K562 (cell line): ENCODE results near the gene LPAR2.

Source experiments
- ATF7 ChIP-seq: fragments of 450-650 bp; IDR thresholded peaks from 2 replicates; pipeline ENCODE4 v1.7.1; 2014; ENCODE audit warnings: mild to moderate bottlenecking, moderate library complexity
- BRF1 ChIP-seq: IDR thresholded peaks from 3 replicates; pipeline ENCODE4 v1.6.1; 2011; ENCODE audit warnings: borderline replicate concordance, mild to moderate bottlenecking; ENCODE audit not compliant: insufficient read length; ENCODE audit errors: extremely low read depth
- FOS ChIP-seq: IDR thresholded peaks from 3 replicates; pipeline ENCODE4 v1.6.1; 2011; ENCODE audit not compliant: insufficient read length; ENCODE audit errors: extremely low read depth
- HDAC8 ChIP-seq: fragments of 450-650 bp; IDR thresholded peaks from 2 replicates; pipeline ENCODE4 v1.6.1; 2016; ENCODE audit warnings: mild to moderate bottlenecking, missing genetic modification characterization, moderate library complexity, missing compliant biosample characterization
- JUN ChIP-seq, 2 experiments: sonication (generic) in 1 of 2; formaldehyde crosslinking in 1 of 2; IDR thresholded peaks; 2 replicates each; pipeline versions ENCODE4 v1.6.1 to v1.8.0; 2012 to 2022; ENCODE audit warnings: borderline replicate concordance in 2 of 2, mild to moderate bottlenecking in 2 of 2, improper control_type of control experiment in 1 of 2, low read depth in 1 of 2, low read length in 1 of 2, missing genetic modification reagents in 1 of 2
- LEF1 ChIP-seq: fragments of 450-650 bp; IDR thresholded peaks from 2 replicates; pipeline ENCODE4 v1.6.1; 2016; ENCODE audit warnings: mild to moderate bottlenecking
- NELFE ChIP-seq: IDR thresholded peaks from 2 replicates; pipeline ENCODE4 v1.6.1; 2011; ENCODE audit warnings: mild to moderate bottlenecking; ENCODE audit not compliant: insufficient read depth, insufficient read length
- RBFOX2 ChIP-seq: fragments of 200-400 bp; formaldehyde crosslinking; IDR thresholded peaks from 2 replicates; pipeline ENCODE4 v1.6.1; 2017; ENCODE audit warnings: low read depth, mild to moderate bottlenecking, low read length, moderate library complexity
- RFX5 ChIP-seq: IDR thresholded peaks from 2 replicates; pipeline ENCODE4 v1.6.1; 2011; ENCODE audit warnings: low read depth, mild to moderate bottlenecking, improper control_type of control experiment, low read length
- TOE1 ChIP-seq, 2 experiments: fragments of 450-650 bp in 1 of 2; sonication (generic) in 1 of 2; formaldehyde crosslinking in 1 of 2; IDR thresholded peaks; 2 replicates each; pipeline versions ENCODE4 v1.7.1 to v1.8.0; 2016 to 2022; ENCODE audit warnings: borderline replicate concordance in 2 of 2, mild to moderate bottlenecking in 2 of 2, antibody characterized with exemption in 1 of 2, inconsistent platforms in 1 of 2, low read depth in 1 of 2, missing genetic modification reagents in 1 of 2, moderate library complexity in 1 of 2
- ZNF121 ChIP-seq: sonication (generic); formaldehyde crosslinking; conservative IDR thresholded peaks from 2 replicates; pipeline ENCODE4 v1.8.0; 2022; ENCODE audit warnings: missing genetic modification reagents
- TF ChIP-seq, protein P1 (sequence below): sonication (generic); formaldehyde crosslinking; IDR thresholded peaks from 2 replicates; pipeline ENCODE4 v1.8.1; 2023; ENCODE audit warnings: mild to moderate bottlenecking, missing genetic modification reagents, moderate library complexity
- TF ChIP-seq, protein P2 (sequence below), 3 experiments: IDR thresholded peaks in 2 of 3; conservative IDR thresholded peaks in 1 of 3; 2 replicates each; pipeline ENCODE4 v1.5.1; 2011 to 2012; ENCODE audit warnings: low read length in 3 of 3, mild to moderate bottlenecking in 3 of 3, control low read depth in 2 of 3, improper control_type of control experiment in 1 of 3, inconsistent platforms in 1 of 3, low read depth in 1 of 3, mixed read lengths in 1 of 3, moderate library complexity in 1 of 3; ENCODE audit not compliant: insufficient read depth in 2 of 3
- TF ChIP-seq, protein P3 (sequence below), 2 experiments: fragments of 450-650 bp in 1 of 2; IDR thresholded peaks; 2 replicates each; pipeline ENCODE4 v1.6.1; 2011 to 2017; ENCODE audit warnings: low read depth in 2 of 2, antibody characterized with exemption in 1 of 2, borderline replicate concordance in 1 of 2, low read length in 1 of 2, mild to moderate bottlenecking in 1 of 2, mixed read lengths in 1 of 2; ENCODE audit not compliant: control insufficient read depth in 1 of 2

DNA sequence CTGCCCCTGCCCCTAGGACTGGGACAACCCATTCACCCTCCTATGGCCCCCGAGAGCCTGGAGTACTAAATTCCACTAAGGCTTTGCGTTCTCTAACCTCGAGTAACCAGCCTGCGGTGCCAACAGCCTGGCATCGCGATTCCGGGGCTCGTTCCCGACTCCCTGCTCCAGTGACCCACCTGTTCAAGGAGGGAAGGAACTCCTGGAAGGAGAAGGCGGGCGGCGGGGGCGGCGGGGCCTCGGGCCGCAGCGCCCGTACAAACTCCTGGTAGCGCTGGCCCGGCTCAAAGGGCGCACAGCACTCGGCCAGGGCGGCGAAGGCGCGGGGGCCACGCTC is 9.1 kb upstream of the LPAR2 start:
- TF ChIP-seq HDAC8 (tag): no peak
- no peak for TF ChIP-seq RFX5
- no peak for TF ChIP-seq NELFE
- no peak for TF ChIP-seq LEF1
- no peak for TF ChIP-seq TOE1 (IDR thresholded peaks at IDR 0.05; ENCODE audit: borderline replicate concordance)
- TF ChIP-seq TOE1 (CRISPR knock-in tag; IDR thresholded peaks at IDR 0.05; ENCODE audit: borderline replicate concordance, low read depth): no peak
- TF ChIP-seq, protein P1, sequence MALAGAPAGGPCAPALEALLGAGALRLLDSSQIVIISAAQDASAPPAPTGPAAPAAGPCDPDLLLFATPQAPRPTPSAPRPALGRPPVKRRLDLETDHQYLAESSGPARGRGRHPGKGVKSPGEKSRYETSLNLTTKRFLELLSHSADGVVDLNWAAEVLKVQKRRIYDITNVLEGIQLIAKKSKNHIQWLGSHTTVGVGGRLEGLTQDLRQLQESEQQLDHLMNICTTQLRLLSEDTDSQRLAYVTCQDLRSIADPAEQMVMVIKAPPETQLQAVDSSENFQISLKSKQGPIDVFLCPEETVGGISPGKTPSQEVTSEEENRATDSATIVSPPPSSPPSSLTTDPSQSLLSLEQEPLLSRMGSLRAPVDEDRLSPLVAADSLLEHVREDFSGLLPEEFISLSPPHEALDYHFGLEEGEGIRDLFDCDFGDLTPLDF (CRISPR knock-in tag): no peak
- no peak for TF ChIP-seq FOS
- TF ChIP-seq ZNF121 (CRISPR knock-in tag): no peak
- TF ChIP-seq, protein P2, sequence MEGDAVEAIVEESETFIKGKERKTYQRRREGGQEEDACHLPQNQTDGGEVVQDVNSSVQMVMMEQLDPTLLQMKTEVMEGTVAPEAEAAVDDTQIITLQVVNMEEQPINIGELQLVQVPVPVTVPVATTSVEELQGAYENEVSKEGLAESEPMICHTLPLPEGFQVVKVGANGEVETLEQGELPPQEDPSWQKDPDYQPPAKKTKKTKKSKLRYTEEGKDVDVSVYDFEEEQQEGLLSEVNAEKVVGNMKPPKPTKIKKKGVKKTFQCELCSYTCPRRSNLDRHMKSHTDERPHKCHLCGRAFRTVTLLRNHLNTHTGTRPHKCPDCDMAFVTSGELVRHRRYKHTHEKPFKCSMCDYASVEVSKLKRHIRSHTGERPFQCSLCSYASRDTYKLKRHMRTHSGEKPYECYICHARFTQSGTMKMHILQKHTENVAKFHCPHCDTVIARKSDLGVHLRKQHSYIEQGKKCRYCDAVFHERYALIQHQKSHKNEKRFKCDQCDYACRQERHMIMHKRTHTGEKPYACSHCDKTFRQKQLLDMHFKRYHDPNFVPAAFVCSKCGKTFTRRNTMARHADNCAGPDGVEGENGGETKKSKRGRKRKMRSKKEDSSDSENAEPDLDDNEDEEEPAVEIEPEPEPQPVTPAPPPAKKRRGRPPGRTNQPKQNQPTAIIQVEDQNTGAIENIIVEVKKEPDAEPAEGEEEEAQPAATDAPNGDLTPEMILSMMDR (IDR thresholded peaks at IDR 0.05 in 2 of 3, conservative IDR thresholded peaks at IDR 0.05 in 1 of 3; ENCODE audit: insufficient read depth in 2 of 3, low read depth in 1 of 3, low read length in 3 of 3): no peak
- TF ChIP-seq, protein P3, sequence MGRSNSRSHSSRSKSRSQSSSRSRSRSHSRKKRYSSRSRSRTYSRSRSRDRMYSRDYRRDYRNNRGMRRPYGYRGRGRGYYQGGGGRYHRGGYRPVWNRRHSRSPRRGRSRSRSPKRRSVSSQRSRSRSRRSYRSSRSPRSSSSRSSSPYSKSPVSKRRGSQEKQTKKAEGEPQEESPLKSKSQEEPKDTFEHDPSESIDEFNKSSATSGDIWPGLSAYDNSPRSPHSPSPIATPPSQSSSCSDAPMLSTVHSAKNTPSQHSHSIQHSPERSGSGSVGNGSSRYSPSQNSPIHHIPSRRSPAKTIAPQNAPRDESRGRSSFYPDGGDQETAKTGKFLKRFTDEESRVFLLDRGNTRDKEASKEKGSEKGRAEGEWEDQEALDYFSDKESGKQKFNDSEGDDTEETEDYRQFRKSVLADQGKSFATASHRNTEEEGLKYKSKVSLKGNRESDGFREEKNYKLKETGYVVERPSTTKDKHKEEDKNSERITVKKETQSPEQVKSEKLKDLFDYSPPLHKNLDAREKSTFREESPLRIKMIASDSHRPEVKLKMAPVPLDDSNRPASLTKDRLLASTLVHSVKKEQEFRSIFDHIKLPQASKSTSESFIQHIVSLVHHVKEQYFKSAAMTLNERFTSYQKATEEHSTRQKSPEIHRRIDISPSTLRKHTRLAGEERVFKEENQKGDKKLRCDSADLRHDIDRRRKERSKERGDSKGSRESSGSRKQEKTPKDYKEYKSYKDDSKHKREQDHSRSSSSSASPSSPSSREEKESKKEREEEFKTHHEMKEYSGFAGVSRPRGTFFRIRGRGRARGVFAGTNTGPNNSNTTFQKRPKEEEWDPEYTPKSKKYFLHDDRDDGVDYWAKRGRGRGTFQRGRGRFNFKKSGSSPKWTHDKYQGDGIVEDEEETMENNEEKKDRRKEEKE (IDR thresholded peaks at IDR 0.05; ENCODE audit: borderline replicate concordance in 1 of 2, control insufficient read depth in 1 of 2, low read depth in 2 of 2, low read length in 1 of 2): no peak
- no peak for TF ChIP-seq ATF7
- TF ChIP-seq BRF1: no peak
- TF ChIP-seq RBFOX2: no peak; the same call in 1 of the 2 replicates
- TF ChIP-seq JUN (IDR thresholded peaks at IDR 0.05; ENCODE audit: borderline replicate concordance, low read depth, low read length): no peak
- TF ChIP-seq JUN (CRISPR knock-in tag; IDR thresholded peaks at IDR 0.05; ENCODE audit: borderline replicate concordance): no peak
